ENCODE data around the gene STARD3NL.

The STARD3NL gene

DNA sequence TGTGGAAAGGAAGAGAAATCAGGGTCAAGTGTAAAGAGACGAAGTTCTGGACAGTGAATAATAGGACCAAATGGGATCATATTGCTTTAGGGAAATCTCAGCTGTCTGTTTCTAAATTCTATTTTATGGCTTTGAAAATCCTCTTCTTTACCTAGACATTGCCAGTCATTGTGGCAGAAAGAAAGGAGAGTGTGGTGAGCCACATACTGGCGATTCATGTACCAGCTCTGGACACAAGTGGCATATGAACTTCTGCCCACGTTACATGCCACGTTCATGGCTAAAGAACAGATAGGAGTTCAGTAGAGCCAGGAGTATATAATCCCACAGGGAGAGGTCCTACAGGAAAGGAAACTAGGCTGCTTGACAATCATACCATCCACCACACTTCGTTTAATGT, 28.0 kb downstream of the STARD3NL start:
- no peak for DNase-seq
- no peak overlapping the region for H3K27ac ChIP-seq
- H3K36me3 ChIP-seq: peaks cover 35% of the 10 kb centered on the region
- no peaks in the 10 kb centered on the region for H3K9me3 ChIP-seq (ENCODE audit: severe bottlenecking)
- TF ChIP-seq, protein P1, sequence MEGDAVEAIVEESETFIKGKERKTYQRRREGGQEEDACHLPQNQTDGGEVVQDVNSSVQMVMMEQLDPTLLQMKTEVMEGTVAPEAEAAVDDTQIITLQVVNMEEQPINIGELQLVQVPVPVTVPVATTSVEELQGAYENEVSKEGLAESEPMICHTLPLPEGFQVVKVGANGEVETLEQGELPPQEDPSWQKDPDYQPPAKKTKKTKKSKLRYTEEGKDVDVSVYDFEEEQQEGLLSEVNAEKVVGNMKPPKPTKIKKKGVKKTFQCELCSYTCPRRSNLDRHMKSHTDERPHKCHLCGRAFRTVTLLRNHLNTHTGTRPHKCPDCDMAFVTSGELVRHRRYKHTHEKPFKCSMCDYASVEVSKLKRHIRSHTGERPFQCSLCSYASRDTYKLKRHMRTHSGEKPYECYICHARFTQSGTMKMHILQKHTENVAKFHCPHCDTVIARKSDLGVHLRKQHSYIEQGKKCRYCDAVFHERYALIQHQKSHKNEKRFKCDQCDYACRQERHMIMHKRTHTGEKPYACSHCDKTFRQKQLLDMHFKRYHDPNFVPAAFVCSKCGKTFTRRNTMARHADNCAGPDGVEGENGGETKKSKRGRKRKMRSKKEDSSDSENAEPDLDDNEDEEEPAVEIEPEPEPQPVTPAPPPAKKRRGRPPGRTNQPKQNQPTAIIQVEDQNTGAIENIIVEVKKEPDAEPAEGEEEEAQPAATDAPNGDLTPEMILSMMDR (IDR thresholded peaks at IDR 0.05; ENCODE audit: low read depth, low read length): no peak
- no peak overlapping the region for H3K4me3 ChIP-seq (ENCODE audit: low read depth, low read length)
- no peaks in the 10 kb centered on the region for H3K27me3 ChIP-seq (ENCODE audit: insufficient read depth, low read depth, severe bottlenecking)

DNA sequence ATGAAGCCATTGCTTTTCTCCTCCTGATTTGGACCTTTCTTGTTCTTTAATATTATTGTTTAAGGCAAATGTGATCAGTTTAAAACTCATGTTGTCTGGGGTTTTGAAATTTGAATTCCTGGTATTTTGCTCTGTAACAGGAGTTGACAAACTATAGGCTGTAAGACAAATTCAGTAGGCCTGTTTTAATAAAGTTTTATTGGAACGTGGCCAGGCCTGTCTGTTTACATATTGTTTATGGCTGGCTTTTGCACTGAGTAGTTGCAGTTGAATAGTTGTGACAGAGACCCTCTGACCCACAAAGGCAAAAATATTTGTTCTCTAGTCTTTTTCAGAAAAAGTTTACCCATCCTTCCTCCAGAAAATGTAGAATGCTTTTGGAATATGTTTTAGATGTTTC, 29.8 kb downstream of the STARD3NL start:
- H3K36me3 ChIP-seq: peaks cover 26% of the 10 kb centered on the region
- no peaks in the 10 kb centered on the region for H3K9me3 ChIP-seq (ENCODE audit: severe bottlenecking)
- H3K4me3 ChIP-seq (ENCODE audit: low read depth, low read length): no peak overlapping the region
- no peak for DNase-seq
- TF ChIP-seq, protein P1 (IDR thresholded peaks at IDR 0.05; ENCODE audit: low read depth, low read length): no peak
- H3K27me3 ChIP-seq (ENCODE audit: insufficient read depth, low read depth, severe bottlenecking): no peaks in the 10 kb centered on the region
- H3K27ac ChIP-seq: no peak overlapping the region

DNA sequence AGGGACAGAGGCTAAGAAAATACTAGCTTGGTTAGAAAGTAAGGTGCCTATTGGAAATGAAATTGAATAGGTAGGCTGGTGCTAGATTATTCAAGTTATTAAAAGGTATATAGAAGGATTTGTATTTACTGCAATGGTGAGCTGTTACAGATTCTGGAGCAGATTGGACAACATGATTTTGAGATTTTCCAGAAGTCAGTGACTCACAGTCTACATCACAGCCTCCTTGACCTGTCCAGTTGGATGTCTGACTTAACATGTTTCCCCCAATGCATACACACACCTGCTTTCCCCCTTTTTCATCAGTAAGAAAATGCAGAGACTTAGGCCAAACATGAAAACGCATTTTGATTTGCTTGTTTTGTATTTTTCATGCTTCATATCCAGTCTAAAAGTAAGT, 33.4 kb downstream of the STARD3NL start:
- no peak overlapping the region for H3K4me3 ChIP-seq (ENCODE audit: low read depth, low read length)
- DNase-seq: no peak
- TF ChIP-seq, protein P1 (IDR thresholded peaks at IDR 0.05; ENCODE audit: low read depth, low read length): no peak
- no peak overlapping the region for H3K27ac ChIP-seq
- H3K9me3 ChIP-seq (ENCODE audit: severe bottlenecking): no peaks in the 10 kb centered on the region
- peaks cover 29% of the 10 kb centered on the region for H3K36me3 ChIP-seq
- no peaks in the 10 kb centered on the region for H3K27me3 ChIP-seq (ENCODE audit: insufficient read depth, low read depth, severe bottlenecking)

DNA sequence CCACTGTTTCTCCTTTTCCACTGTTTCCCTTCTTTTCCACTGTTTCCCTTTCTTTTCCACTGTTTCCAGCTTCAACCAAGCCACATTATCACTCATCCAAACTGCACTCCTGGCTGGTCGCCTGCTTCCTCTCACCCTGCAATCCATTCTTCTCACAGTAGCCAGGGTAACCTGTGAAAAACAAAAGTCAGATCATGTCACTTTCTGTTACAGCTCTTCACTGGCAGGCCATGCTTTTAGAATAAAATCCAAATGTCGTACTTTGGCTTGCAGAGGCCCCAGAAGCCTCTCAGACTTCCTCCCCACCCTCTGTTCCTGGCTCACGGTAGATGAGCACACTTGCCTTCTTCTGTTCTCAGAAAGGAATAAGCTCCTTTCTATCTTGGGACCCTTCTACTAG, 33.9 kb downstream of the STARD3NL start:
- H3K9me3 ChIP-seq (ENCODE audit: severe bottlenecking): no peaks in the 10 kb centered on the region
- no peak overlapping the region for H3K4me3 ChIP-seq (ENCODE audit: low read depth, low read length)
- TF ChIP-seq, protein P1 (IDR thresholded peaks at IDR 0.05; ENCODE audit: low read depth, low read length): no peak
- H3K27me3 ChIP-seq (ENCODE audit: insufficient read depth, low read depth, severe bottlenecking): no peaks in the 10 kb centered on the region
- peaks cover 33% of the 10 kb centered on the region for H3K36me3 ChIP-seq
- no peak for DNase-seq
- no peak overlapping the region for H3K27ac ChIP-seq

DNA sequence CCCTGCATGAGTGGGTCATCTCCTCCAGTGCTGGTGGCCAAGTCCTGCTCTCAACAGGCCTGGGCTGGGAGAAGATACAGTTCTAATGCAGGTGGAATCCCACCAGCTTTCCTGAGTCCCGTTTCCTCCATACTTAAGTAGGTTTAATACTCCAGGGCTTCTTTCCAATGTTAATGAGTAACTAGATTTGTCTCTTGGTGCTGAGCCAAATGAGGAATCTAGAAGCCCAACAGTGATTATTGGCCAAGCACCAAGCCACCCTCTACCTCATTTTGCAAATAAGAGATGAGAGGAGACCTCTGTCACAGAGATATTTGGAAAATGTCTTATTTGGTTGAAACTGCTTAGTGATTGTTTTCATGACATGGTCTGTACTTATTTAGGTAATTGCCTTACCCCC, 37.1 kb downstream of the STARD3NL start:
- peaks cover 26% of the 10 kb centered on the region for H3K36me3 ChIP-seq
- no peaks in the 10 kb centered on the region for H3K27me3 ChIP-seq (ENCODE audit: insufficient read depth, low read depth, severe bottlenecking)
- H3K27ac ChIP-seq: peak overlapping the region; percentile 25; the same call in 1 of the 2 replicates
- TF ChIP-seq, protein P1 (IDR thresholded peaks at IDR 0.05; ENCODE audit: low read depth, low read length): no peak
- H3K9me3 ChIP-seq (ENCODE audit: severe bottlenecking): no peaks in the 10 kb centered on the region
- H3K4me3 ChIP-seq (ENCODE audit: low read depth, low read length): no peak overlapping the region
- DNase-seq: no peak

Measured in WERI-Rb-1 (cell line).